Inflammatory macrophage treated with lipopolysaccharide for 1 hour (primary cell): ENCODE data around the gene CHMP6.

Experiments used
- DNase-seq, 2 donors: peaks; one replicate each; pipeline ENCODE4 v3.0.0-alpha.2; 2020 to 2022

Gene CHMP6

DNA sequence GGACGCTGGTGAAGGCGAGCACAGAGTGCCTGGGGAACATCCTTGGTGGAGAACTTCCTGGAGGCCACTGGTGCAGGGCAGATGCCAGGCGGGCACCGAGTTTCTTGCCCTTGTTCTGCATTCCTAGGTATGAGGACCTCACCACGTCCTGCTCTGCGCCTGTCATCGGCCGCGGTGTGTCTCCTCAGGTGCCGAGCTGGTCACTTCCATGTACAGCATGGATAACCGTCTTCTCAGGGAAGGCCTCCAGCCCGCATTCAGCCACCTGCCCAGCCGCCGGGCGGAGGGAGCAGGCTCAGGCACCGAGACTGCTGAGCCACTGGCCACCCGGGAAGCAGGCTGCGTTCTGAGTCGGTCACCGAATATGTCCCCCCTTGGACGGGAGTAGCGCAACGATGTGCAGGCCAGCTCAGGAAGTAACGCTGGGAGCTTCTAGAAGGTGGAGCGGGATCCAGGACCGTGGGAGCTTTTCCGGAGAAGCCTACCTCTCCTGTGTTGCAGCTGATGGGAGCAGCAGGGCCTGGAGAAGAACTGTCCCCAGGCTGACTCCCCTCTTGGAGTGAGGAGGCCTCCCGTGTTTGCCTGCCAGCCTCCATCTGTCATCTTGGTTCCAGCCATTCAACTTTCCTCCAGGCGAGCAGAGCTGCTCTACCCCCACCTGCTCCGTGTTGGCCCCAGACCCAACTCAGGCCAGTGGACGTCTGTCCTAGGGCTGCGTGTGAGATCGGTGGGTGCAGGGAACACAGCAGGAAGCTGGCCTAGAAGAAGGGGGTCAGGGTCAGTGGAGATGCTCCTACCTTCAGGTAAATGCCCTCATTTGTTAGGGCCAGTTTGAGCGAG lies 41.2 kb downstream of the CHMP6 start:
- no peak for DNase-seq

DNA sequence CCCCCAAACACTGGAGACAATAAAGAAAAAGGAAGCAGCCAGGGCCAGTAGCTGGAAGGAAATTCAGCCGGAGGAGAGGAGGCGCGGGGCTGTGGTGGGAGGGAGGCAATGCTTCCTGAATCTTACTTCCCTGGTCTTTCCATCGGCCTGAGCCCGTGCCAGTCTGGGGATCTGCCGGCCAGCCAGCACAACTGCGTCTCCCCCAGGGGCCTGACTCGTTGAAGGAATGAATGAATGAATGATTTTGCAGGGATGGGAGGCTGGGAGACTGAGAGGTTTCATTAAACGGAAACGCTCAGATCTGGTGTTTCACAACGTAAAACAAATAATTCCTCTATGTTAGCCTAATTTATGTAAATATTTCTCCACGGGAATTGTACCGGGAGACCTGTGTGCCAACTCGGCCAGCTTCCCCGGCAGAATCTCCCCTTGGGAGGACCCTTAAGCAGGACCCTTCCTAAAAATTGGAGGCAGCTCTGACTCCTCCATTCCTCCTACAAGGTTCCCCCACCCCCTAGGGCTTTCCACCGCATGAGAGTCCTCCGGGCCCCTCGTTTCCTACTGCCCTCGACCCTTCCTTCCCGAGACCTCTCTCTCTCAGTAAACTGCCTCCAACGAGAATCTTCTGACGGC lies 42.0 kb downstream of the CHMP6 start:
- peak; percentile 67 to 74 for DNase-seq

DNA sequence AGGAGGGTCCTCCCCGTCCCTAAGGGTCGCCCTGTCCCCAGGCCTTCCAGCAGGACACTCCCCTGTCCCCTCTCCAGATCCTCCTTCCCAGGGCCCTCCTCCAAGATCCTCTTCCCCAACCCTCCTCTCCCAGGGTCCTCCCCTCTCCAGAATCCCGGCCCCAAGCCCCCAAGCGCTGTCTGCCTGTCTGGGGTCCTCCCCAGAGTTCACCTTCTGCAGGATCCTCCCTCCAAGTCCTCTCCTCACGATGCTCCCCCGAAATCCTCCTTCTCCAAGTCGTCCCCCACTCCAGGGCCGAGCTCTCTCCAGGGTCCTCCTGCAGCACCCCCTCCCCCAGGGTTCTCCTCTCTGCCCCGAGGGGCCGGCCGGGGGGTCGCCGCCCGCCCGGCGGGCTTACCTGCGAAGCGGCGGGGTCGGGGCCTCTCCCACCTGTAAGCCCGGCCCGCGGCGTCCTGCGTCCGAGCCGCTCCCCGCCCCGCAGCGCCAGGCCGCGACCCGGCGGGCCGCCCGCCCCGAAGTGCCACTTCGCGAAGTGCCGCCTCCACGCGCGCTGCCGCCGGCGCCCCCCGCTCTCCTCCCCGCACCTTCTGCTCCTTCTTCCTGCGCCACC lies 42.6 kb downstream of the CHMP6 start:
- no peak for DNase-seq

DNA sequence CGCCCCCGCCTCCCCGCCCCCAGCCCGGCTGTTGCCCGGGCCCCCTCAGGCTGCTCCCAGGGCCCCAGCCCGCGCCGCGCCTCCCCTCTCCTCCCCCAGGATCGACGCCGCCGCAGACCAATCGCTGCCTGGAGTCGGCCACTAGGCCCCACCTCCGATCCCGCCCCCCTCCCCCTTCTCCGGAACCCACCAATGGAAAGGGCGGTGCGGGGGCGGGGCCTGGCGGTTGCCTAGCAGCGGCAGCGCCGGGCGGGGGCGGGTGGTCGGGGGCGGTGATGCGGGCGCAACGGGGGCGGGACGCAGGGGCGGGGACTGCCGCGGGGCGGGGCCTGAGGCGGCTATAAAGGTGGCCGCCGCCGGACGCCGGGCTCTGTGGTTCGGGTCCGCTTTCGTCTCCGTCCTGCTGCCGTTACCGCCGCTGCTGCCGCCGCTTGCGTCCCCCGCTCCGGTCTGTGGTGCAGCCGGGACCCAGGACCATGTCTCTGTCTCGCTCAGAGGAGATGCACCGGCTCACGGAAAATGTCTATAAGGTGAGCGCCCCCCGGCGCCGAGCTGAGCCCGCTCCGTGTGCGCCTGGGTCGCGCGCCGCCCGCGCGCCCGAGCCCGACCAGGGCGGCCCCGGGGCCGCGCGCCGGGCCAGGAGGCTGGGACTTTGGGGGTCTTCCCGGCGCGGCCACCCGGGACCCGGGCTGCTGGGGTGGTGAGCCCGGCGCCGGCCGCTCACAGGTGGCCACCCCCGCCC lies 43.3 kb downstream of the CHMP6 start, which contains the start of gene BAIAP2:
BAIAP2 (plus strand) TSS at position 373 of the 742 bp plus-strand sequence; CDS start at position 477, 104 bp downstream.
- peak; percentile 89 to 97 for DNase-seq

DNA sequence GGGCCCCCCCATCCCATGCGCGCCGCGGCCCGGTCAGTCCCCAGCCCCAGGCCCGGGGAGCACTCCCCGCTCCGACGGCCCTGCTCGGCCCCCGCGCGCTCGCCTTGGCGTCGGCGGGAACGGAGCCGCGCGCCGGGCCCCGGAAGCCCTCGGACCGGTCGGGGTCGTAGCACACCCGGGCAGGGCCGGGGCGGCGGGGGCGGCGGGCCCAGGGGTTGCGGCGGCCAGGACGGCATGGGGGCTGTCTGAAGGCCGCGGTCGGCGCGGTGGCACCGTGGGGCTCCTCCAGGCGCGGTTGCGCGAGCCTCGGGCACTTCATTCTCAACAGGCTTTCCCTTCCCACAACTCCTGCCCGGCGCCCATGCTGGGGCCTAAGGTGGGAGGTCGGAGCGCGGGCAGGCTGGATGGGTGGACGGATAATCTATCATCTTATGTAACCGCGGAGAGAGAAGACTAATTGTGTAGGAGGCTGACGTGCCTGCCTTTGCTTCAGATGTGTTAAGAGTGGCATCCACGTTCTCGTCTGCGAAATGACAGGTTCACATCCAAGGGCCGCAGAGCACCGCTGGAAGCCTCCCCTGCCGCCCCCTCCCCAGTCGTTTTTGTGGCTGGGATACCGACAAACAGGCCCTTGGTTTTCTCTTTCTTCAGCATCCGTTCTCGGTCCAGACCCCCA lies 44.0 kb downstream of the CHMP6 start:
- DNase-seq: peak in 1 of 2 donors; percentile 18

DNA sequence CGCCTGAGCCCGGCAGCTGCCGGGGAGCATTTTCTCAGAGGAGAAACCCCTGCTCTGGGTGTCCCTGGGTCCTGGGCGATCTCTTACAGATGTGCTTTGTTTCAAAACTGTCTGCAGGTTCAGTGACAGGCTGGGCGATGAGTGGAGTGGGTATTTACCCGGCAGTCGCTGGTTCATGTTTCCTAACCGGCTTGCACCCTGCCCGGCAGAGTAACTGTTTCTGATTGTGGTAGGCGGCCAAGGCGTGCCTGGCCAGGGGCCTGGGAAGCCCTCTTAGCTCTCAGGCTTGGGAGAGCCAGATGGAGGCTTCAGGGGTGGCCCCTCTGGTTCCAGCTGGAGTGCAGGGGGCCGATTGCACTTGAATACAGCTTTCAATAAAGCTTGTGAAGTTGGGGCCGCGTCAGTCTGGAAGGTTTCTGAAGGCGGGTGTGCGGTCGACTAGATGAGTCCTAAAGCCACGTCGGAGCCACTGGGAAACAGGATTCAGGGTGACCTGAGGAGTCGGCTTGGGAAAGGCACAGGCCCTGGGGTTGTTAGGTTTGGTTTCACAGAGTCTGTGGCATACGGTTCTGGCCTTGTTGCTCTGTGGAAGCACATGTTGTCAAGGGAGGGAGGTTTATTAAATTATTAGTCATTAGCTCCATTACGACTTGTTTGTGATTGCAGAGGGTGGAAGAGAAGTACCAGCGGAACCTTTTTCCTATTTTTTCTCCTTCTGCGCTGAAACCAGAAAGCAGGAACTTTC lies 44.7 kb downstream of the CHMP6 start:
- DNase-seq: no peak

DNA sequence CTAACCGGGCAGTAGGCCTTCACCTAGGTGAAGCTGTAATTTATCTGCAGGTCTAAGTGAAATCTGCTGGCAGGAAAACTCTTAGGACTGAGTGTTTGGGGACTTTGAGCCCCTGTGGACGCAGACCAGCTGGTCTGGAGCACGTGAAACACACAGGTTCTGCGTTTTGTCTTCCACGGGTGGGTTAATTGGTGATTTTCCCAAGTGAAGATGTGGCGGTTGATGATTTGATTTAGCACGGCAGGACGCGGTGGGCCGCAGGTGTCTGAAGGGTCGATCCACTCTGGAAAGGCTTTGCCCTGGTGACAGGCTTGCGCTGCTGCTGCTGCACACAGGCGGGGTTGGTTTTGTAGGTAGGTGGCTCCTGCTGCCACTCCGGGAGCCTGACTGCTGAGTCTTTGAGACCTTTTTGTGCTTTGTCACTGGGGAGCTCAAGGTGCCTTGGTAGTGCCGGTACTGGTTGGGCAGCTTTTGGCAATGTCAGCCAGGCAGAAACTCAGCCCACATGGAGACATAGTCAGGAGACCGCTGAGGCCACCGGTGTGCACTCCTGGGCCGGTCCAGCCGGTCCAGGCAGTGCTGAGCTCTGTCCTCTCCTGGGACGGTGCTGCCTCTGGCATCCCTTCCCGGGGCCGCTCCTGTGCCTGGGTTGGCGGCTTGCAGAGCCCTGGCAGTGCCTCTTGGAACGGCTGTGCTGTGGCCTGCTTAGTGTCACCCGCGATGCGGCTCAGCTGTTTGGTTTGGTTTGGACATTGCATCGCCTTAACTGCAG lies 45.6 kb downstream of the CHMP6 start:
- DNase-seq: no peak

DNA sequence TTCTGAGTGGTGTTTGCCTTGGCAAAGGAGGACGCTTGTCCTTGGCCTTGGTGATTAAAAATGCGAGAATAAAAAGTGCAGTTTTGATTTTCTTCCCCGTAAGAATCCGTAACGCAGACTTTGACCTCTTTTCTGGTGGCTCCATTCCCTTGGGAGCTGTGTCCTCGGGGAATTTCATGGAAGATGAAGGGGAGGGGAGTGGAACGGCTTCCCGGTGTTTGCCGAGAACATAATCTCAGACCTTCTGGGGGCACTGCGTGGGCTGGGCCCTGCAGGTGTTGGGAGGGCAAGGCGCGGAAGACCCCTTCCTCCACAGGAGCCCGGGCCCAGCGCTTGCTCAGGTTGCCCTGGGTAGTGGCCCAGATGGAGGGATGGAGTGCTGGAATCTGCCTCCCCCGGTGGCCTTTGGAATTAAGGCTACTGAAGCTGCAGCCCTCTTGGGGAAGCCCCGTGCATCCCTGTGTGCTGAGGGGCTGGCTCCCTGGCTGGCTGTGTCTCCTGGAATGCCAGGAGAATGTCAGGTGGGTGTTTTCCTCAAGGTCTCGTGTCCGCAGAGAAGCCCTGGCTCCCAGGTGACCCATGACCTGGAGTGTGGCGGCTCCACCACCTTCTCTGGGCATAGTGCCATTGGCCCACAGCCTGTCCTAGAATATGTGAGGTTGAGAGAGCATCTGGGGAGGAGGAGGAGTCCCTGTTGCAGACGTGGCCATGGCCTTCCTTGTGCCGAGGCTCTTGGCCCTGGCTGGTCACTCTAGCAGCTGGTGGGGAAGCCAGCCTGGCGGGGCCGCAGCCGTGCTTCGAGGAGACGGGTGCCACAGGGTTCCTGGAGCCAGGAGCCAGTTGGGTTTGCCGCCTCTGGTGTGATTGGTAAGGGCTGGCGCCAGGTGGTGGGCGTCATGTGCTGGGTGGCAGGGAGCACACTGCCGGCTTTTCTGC lies 46.4 kb downstream of the CHMP6 start:
- no peak for DNase-seq

DNA sequence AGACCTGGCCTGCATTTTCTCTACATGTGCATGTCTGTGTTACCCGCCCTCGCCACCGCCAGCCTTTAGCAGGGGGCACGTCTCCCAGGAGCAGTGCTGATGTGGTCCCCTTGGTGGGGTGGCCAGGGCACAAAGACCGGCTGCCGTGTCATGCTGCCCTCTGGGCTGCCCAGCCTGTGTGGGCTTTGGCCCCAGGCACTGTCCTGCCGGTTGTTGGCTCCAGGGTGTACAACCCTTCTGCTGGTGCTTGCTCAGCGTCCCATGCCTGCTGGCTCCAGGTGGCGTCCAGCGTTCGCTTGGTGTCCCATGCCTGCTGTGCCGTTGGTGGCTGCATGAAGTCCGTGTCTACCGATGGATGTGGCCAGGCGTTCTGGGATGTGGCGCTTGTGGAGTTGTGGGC lies 47.5 kb downstream of the CHMP6 start:
- DNase-seq: no peak

DNA sequence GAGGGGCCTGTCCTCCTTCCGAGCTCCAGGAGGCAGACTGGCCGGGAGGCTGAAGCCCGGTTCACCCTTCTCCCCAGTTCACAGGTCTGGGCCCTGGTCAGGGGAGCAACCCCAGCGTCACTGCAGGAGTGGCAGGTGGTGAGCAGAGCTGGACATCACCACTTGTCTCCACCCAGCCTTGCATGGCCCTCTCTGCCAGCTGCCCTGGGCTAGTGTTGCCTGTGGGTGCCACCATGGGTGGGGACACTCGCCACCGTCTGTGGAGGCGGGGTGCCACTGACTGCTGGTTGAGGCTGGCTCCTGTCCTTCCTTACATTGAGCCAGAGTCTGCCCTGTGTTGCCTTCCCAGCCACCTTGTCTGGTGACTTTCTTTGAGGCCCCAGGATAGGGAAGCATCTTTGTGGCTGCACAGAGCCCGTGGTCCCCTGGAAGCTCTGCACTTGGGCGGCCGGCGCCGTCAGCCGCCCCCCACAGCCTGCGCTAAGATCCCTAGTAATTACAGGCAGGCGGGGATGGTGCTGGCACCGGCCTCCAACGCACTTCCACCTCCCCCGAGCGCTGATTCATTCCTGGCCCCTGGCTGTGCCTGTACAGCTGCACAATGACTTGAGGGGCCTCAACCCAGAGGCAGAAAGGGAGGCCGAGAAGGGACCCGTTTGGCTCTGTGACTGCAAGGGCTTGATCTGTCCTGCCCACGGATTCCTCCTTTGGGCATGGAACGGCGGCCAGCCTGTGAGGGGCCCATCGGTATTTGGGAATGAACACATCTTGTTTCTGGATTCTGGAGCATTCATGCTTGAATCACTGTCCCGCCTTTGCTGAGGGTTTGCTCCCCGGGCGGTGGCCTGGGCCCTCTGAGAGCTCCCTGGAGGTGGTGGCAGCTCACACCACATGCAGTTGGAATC lies 48.5 kb downstream of the CHMP6 start:
- no peak for DNase-seq

DNA sequence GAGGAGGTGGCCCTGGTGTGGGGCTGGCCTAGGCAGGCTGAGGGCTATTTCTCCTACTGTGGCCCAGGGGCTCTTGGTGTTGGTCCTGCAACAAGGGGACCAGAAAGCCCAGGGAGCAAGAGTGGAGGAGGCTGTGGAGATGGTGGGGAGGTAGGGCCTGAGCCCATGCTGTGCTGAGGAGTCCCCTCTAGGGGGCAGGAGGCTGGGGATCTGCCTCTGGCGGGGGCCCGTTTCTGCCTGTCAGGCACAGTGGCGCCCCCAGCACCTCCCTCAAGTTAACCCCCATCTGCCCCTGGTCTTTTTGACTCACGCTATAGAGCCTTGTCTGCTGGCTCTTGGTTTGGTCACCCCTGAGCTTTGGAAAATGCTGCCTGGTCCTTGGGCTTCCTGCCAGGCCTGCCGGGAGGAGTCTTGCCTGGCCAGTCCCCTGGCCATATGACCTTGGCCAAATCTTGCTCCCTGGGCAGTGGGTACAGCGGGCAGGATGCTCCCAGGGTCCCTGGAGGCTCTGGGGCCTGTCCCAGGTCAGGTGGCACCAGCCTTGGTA lies 49.2 kb downstream of the CHMP6 start:
- no peak for DNase-seq

DNA sequence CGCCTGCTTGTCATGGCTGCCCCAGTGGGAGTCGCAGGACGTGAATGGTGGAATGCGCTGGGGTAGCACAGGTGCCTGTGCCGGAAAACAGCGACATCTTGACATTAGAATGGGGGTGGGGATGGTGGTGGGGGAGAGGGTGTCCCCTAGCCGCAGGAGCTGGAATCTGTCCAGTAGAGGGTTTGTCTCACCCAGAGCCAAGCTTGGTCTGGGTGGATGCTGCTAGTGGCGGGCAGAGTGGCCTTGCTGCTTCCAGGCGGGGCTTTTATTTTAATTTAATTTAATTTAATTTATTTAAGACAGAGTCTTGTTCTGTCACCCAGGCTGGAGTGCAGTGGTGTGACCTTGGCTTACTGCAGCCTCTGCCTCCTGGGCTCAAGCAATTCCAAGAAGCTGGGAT lies 51.0 kb downstream of the CHMP6 start:
- no peak for DNase-seq

DNA sequence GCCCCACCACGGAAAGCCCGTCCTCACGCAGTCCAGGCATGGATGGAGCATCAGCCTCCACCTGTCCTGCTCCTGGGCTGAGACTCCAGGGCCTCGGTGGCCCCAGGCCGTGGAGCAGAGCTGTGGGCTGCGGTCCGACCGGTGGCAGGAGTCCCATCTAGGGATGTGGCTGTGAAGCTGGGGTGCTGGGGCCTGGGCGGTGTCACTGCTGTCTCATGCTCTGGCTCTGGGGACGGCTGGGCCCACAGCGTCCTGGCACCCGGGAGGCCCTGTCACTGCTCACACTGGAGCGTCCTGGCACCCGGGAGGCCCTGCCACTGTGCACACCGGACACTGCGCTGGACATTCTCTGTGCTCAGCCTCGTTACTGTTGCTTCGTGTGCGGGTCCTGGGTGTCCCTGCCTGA lies 51.7 kb downstream of the CHMP6 start:
- DNase-seq: no peak

DNA sequence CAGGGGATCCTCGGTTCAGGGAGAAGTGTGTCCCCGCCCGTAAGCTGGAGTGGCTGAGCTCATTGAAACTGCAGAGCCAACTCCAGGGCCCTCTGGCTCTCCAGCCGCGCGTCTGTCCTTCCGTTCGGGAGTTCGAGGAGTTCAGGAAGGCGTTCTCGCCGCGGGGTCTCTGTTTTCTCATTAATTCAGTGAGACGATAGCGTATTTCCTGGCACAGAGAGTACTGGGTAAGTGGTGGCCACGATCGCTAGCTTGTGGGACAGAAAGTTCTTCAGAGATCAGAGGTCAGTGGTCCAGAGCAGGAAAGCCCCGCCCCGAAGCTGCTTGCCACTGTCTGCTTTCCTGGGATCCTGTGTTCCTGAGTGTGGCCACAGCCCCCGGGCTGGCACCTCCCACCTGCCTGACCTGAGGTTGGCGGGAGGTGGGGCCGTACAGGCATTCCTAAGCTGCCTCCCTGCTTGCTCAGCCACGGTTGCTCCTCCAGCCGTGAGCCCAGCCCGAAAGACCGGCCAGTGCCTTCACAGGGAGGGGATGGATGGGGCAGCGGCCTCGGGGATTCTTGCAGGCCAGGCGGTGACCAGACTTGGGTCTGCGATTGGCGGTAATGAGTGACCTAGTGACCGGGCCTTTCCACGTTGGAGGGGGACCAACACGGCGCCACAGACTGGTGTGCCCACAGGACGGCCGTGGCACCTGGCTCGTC lies 52.2 kb downstream of the CHMP6 start:
- DNase-seq: no peak

DNA sequence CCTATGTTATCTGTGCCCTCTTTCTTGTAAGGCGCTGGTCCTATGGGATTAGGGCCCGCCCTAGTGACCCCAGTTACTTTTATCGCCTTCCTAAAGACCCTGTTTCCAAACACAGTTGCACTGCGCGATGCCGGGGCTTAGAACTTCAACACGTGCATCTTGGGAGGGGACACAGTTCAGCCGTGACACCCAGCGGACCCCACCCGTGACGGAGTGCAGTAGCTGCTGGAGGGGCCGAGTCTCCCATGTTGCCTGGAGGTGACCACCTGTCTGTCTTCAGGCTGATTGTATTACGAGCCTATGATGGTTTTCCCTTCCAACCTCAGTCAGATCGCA lies 52.8 kb downstream of the CHMP6 start:
- DNase-seq: no peak

DNA sequence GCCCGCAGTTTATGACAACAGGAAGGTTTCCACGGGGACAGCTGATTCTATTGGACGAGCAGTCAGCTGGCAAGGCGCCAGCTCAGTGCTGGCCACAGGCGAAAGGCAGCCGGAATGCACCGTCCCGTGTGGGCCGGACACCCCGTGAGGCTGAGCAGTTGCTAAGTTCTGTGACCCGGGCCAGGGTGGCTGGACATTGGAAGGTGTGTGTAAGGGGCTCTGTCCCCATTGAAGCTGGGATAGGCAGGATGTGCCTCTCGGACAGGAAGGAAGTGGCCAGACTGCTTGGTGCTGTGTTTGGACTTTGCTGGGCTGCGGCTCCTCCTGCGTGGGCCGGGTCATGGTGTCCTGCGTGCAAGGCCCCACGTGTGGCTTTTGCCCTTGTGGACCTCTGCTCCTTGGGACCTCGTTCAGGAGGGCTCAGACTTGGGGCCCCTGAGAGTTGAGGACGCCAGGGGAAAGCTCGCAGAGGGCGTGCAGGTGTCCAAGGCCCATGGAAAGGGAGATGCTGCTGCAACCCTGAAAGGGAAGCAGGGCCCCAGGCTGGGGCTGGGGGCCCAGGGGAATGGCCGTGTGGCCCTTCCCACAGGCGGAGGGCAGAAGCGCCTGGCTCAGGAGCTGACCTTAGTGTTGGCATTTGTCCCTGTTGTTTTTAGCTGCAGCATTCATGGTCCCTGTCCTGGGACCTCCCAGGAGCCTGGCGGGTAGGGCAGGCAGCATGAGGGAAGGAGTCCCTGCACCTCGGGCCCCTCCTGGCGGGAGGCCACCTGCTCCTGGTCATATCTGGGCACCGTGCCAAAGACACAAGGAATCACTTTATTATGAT lies 53.3 kb downstream of the CHMP6 start:
- DNase-seq: no peak

DNA sequence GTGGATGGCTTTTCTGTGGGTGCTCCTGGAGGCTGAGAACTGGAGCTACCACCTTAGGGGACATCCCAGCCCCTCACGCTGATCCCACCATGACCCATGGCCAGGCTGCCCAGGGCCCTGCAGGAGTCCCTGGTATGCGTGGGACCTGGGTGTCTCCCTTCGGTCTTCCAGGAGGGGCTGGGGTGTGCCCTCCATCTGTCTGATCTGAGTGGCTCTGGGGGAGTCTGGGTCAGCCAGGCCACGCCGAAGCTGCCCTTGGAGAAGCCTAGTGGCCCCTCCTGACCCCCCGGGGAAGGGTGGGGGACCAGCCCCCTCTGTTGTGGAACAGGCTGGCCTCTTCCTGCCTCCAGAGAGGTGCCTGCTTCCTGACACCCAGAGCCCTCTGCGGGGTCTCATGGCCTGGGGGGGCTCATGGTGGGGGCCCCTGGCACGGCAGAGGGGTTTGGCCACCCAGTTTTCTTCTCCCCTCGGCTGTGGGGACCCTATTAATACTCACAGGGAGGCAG lies 54.0 kb downstream of the CHMP6 start:
- no peak for DNase-seq
